HG02610 (cell line): ENCODE data around the gene TSPAN33.
"Not testable (repeated sequence)": the region's sequence is repeated elsewhere in the genome, so short reads cannot be mapped to it uniquely, and the experiment has no call there.

Source experiments
- ATAC-seq: cut with Tn5 transposase; IDR thresholded peaks from one replicate; pipeline ENCODE4 v1.9.1; 2021; ENCODE audit warnings: mild to moderate bottlenecking, moderate library complexity; ENCODE audit not compliant: unreplicated experiment

Gene TSPAN33

DNA sequence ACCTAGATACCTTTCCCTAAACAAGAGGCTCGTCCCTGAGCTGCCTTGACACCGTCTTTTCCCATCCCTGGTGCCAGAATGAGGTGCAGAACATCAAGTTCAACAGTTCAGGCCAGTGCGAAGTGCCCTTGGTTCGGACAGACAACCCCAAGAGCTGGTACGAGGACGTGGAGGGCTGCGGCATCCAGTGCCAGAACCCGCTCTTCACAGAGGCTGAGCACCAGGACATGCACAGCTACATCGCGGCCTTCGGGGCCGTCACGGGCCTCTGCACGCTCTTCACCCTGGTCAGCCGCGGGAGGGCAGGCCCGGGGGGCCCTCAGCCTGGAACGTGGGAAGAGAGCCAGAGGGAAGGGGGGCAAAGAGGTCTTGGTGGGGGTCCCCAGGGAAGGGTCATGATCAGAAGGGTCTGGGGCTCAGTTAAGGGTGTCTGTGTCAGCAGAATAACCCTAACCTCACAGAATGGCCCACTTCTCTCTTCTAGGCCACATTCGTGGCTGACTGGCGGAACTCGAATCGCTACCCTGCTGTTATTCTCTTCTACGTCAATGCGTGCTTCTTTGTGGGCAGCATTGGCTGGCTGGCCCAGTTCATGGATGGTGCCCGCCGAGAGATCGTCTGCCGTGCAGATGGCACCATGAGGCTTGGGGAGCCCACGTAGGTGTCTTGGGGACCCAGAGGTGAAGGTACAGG is 60.8 kb downstream of the TSPAN33 start:
- no peak for ATAC-seq

DNA sequence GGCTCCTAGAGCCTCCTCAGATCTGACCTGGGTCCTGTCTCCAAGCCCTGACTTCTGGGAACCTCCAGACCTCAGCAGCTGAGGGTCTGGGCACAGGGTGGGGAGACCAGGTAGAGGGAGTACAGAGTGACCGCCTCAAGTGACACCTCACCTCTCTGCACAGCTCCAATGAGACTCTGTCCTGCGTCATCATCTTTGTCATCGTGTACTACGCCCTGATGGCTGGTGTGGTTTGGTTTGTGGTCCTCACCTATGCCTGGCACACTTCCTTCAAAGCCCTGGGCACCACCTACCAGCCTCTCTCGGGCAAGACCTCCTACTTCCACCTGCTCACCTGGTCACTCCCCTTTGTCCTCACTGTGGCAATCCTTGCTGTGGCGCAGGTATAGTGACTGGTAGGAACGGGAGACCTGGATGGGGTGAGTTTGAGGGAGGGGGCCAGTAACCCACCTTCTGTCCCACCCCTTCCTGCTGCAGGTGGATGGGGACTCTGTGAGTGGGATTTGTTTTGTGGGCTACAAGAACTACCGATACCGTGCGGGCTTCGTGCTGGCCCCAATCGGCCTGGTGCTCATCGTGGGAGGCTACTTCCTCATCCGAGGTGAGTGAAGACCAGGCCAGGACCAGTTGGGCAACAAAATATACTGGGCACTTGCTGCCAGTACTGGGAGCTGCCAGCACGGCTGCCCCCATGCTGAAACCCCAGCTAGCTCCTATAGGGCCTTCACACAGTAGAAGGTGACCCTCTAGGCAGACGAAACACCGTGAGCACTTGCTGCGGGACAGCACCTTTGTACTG is 61.7 kb downstream of the TSPAN33 start:
- ATAC-seq = no peak

DNA sequence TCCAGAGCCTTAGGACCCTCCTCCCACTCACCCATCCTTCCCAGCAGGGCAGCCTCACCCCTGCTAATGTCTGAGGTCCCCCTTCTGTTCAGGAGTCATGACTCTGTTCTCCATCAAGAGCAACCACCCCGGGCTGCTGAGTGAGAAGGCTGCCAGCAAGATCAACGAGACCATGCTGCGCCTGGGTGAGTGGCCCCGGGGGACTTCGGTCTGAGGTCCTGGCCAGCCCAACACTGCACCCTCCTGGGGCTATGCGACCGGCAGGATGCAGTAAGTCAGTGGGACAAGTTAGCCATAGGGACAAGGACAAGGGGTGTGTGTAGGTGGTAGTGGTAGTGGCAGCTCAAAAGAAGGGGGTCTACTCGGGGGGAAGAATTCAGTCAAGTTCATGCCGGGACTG is 64.2 kb downstream of the TSPAN33 start:
- ATAC-seq = no peak

DNA sequence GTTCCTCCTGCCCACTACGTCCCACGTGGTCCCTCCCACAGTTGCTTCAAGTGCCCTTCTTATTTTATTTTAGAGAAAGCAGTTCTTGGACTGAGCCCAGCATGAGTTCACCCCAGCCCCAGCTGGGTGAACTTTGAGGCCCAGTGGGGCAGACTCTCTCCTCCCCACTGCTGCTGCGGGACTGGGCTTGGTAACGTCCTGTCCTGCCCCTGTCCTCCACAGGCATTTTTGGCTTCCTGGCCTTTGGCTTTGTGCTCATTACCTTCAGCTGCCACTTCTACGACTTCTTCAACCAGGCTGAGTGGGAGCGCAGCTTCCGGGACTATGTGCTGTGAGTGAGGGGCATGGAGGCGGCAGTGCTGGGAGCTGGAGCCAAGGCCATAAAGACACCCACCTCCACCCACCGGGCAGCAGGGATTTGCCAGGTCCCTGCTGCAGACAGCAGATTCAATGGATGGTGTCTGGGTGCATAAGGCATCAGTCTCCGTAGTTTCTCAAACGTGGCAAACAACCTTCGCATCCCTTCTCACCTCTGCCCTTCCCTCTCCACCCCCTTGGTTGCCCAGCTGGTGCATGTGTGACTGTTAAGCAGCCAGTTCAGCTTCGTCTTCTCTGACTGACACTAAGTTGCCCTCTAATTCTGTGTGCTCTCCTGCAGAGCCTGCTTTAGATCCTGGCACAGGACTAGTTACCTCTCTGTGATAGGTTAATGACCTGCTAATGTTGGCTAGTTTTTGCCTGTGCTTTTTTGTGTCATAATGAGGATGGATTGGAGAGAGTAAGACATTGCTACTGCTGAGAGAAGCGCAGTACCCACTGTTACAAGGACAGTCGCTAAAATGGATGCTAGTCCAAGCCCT is 64.8 kb downstream of the TSPAN33 start:
- no peak for ATAC-seq

DNA sequence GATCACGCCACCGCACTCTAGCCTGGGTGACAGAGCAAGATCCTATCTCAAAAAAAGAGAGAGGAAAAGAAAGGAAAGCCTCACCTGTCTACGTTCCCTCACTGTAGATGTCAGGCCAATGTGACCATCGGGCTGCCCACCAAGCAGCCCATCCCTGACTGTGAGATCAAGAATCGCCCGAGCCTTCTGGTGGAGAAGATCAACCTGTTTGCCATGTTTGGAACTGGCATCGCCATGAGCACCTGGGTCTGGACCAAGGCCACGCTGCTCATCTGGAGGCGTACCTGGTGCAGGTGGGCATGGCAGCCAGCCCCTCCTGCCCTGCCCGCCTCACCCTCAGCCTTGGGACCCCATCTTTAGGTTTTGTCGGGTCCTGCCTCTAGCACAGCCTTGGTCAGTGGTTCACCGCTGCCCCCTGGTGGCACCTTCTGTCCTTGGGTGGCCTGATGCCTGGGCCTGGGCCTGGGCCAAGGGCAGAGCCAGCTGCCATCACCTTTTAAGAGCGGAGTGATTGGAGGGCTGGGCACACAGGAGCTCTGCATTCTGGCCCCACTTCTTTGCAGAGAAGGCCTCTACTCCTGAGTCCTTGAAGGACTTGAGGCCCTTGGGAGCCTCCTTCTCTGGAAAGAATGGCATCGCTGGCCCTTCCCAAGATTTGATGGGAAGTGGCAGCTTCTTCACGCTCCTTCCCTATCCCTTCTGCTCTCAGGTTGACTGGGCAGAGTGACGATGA is 65.9 kb downstream of the TSPAN33 start:
- no peak for ATAC-seq

DNA sequence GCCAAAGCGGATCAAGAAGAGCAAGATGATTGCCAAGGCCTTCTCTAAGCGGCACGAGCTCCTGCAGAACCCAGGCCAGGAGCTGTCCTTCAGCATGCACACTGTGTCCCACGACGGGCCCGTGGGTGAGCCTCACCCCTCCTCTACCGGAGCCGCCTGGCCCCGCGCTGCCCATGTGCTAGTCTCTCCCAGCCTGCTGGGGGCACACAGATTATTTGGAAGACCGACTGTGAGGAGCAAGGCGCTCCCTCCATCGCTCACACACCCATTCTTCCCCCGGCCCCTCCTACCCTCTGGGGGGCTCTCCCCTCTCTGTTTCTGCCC is 66.4 kb downstream of the TSPAN33 start:
- no peak for ATAC-seq

DNA sequence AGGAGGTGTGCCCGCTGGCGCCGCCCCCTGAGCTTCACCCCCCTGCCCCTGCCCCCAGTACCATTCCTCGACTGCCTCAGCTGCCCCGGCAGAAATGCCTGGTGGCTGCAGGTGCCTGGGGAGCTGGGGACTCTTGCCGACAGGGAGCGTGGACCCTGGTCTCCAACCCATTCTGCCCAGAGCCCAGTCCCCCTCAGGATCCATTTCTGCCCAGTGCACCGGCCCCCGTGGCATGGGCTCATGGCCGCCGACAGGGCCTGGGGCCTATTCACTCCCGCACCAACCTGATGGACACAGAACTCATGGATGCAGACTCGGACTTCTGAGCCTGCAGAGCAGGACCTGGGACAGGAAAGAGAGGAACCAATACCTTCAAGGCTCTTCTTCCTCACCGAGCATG is 67.6 kb downstream of the TSPAN33 start:
- no peak for ATAC-seq

DNA sequence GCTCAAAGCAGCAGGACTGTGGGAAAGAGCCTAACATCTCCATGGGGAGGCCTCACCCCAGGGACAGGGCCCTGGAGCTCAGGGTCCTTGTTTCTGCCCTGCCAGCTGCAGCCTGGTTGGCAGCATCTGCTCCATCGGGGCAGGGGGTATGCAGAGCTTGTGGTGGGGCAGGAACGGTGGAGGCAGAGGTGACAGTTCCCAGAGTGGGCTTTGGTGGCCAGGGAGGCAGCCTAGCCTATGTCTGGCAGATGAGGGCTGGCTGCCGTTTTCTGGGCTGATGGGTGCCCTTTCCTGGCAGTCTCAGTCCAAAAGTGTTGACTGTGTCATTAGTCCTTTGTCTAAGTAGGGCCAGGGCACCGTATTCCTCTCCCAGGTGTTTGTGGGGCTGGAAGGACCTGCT is 68.1 kb downstream of the TSPAN33 start:
- no peak for ATAC-seq

DNA sequence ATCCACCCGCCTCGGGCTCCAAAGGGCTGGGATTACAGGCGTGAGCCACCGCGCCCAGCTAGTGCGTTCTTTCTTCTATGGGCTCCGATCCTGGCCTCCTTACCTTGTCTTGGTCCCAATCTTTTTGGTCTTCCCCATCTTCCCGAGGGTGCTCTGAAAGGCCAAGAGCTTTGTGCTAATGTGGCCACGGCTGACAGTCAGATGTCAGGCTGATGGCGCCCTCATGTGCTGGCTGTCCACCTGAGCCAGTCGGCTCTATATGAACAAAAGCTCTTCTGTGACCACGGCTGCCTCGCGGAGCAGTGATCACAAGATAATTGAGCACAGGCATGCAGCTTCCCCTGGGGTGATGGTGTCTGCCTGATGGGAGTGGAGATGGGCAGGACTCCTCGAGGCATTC is 69.3 kb downstream of the TSPAN33 start:
- no peak for ATAC-seq

DNA sequence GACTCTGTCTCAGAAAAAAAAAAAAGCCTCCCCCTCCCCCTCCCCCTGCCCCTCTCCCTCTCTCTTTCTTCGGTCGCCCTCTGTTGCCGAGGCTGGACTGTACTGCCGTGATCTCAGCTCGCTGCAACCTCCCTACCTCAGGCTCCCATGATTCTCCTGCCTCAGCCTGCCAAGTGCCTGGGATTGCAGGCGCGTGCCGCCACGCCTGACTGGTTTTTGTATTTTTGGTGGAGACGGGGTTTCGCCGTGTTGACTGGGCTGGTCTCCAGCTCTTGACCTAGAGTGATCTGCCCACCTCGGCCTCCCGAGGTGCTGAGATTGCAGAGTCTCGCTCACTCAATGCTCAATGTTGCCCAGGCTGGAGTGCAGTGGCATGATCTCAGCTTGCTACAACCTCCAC is 71.2 kb downstream of the TSPAN33 start:
- not testable (repeated sequence) for ATAC-seq

DNA sequence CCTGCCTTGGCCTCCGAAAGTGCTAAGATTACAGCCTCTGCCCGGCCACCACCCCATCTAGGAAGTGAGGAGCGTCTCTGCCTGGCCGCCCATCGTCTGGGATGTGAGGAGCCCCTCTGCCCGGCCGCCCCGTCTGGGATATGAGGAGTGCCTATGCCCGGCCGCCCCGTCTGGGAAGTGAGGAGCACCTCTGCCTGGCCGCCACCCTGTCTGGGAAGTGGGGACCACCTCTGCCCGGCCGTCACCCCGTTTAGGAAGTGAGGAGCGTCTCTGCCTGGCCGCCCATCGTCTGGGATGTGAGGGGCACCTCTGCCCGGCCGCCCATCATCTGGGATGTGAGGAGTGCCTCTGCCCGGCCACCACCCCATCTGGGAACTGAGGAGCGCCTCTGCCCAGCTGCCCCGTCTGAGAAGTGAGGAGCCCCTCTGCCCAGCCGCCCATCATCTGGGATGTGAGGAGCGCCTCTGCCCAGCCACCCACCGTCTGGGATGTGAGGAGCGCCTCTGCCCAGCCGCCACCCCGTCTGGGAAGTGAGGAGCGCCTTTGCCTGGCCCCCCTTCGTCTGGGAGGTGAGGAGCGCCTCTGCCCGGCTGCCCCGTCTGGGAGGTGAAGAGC is 71.7 kb downstream of the TSPAN33 start:
- not testable (repeated sequence) for ATAC-seq

DNA sequence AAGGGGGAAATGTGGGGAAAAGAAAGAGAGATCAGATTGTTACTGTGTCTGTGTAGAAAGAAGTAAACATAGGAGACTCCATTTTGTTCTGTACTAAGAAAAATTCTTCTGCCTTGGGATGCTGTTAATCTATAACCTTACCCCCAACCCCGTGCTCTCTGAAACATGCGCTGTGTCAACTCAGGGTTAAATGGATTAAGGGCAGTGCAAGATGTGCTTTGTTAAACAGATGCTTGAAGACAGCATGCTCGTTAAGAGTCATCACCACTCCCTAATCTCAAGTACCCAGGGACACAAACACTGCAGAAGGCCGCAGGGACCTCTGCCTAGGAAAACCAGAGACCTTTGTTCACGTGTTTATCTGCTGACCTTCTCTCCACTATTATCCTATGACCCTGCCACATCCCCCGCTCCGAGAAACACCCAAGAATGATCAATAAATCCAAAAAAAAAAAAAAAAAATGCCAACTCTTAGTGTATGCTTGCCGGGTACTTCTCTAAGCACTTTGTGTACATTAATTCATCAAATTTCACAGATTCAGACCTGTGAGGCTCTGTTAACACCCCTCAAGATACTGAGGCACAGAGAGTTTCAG is 72.4 kb downstream of the TSPAN33 start:
- not testable (repeated sequence) for ATAC-seq

DNA sequence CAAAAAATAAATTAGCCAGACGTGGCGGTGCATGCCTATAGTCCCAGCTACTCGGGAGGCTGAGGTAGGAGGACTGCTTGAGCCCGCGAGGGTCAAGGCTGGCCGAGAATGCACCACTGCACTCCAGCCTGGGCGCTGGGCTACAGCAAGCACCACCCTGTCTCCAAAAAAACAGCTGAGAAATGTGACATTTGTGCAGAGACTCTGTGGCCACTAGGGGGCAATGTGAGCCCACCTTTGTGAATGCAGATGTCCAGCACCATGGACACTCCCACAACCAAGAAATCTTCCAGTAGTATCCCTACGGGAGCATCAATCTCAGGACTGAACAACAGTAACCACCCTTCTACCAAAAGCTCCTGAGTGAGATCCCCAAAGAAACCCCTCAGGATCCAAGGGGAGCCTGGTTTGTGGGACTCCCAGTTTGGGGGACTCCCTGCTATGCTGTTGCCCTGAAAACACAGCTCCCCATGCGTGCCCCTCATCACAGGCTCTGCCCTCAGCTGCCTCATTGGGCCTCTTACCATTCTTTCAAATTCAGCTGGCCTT is 74.1 kb downstream of the TSPAN33 start:
- ATAC-seq = peak; percentile 68

DNA sequence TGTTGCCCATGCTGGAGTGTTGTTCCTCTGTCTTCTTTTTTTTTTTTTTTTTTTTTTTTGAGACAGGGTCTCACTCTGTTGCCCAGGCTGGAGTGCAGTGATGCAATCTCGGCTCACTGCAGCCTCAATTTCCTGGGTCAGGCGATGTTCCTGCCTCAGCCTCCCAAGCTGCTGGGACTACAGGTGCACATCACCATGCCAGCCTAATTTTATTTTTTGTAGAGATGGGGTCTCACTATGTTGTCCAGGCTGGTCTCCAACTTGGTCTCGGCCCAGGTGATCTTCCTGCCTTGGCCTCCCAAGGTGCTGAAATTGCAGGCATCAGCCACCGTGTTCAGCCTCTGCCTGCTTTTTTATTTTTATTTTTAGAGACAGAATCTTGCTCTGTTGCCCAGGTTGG is 74.7 kb downstream of the TSPAN33 start:
- not testable (repeated sequence) for ATAC-seq
